HG03064 (cell line): ENCODE results near the gene HOXC9.

Experiments
- ATAC-seq: cut with Tn5 transposase; IDR thresholded peaks from one replicate; pipeline ENCODE4 v1.9.1; 2021; ENCODE audit warnings: low read depth; ENCODE audit not compliant: unreplicated experiment

HOXC9 gene

GRCh38 chr12:54024581-54025305 is 24.8 kb downstream of the HOXC9 start:
- ATAC-seq = no peak

- no peak for ATAC-seq
Measured at GRCh38 chr12:54025499-54026405, 25.8 kb downstream of the HOXC9 start.

- no peak for ATAC-seq
Measured at GRCh38 chr12:54026640-54027441, 26.9 kb downstream of the HOXC9 start.

DNA sequence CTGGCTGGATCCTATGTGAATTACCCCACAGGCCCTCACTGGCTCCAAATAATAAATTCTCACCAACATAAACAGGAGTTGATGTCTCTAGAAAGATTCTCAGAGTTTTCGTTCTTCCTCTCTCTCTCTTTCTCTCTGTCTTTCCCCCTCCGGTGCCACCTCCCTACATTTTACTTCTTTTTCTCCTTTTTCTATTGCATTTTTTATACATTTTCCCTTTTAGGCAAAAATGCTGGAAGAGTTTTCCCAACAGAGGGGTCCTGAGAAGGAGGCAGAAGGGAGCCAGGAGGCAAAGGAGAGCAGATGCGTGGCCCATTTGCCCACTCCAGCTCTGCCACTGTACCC is 27.5 kb downstream of the HOXC9 start:
- ATAC-seq = no peak

DNA sequence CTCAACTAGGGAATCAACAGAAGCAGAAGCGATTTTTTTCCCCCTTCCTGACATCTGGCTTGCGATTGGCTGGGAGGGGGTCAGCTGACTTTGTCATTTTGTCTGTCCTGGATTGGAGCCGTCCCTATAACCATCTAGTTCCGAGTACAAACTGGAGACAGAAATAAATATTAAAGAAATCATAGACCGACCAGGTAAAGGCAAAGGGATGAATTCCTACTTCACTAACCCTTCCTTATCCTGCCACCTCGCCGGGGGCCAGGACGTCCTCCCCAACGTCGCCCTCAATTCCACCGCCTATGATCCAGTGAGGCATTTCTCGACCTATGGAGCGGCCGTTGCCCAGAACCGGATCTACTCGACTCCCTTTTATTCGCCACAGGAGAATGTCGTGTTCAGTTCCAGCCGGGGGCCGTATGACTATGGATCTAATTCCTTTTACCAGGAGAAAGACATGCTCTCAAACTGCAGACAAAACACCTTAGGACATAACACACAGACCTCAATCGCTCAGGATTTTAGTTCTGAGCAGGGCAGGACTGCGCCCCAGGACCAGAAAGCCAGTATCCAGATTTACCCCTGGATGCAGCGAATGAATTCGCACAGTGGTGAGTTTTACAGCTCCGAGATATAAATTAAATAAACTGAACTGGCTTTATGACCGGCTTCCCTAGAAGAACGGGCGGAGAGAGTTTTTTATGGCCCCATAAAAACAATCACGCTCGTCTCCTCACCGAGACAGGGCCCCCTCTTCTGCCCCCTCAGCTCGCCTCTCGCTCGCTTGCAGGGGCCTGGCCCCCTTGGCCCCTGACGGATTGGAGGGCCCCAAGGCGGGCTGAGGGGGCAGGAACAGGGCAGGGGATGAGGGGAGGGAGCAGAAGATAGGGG is 28.6 kb downstream of the HOXC9 start, which contains the start of gene HOXC6:
TSS of gene HOXC6 (plus strand) at position 127 of the 888 bp plus-strand sequence. CDS start at position 209, 82 bp downstream.
- ATAC-seq = no peak

- no peak for ATAC-seq
Measured at GRCh38 chr12:54029529-54030441, 29.8 kb downstream of the HOXC9 start.

DNA sequence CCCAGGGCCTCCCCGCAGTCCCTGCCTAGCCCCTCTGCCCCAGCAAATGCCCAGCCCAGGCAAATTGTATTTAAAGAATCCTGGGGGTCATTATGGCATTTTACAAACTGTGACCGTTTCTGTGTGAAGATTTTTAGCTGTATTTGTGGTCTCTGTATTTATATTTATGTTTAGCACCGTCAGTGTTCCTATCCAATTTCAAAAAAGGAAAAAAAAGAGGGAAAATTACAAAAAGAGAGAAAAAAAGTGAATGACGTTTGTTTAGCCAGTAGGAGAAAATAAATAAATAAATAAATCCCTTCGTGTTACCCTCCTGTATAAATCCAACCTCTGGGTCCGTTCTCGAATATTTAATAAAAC is 30.5 kb downstream of the HOXC9 start:
- ATAC-seq = no peak

DNA sequence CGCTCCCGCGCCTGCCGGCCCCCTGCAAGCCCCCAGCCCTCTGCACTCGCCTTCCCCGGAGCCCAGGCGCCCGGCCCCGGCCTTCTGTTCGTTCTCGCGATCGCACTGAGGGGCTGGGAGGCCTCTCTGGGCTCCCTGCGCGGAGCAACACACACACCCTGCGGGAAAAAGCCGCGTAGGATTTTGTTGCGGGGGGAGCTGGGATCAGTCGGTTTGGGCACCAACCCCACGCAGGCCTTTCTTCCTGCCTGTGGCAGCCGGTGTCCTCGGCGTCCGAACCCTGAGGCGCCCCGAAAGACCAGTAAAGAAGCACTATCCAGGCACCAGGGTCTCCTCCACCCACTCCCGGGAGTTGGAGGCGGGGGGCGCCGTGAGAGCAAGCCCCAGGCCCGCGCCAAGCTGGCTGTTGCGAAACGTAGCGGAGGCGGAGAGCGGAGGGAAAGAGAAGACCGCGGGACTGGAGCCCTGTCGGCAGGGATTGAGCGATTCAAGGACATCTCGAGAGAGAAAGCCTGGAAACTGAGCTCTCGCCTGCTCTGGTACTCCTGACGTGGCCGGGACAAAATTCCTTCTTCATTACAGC is 31.0 kb downstream of the HOXC9 start:
- no peak for ATAC-seq

GRCh38 chr12:54031480-54031879 is 31.5 kb downstream of the HOXC9 start:
- no peak for ATAC-seq

- no peak for ATAC-seq
Measured at GRCh38 chr12:54032086-54032619, 32.2 kb downstream of the HOXC9 start.

DNA sequence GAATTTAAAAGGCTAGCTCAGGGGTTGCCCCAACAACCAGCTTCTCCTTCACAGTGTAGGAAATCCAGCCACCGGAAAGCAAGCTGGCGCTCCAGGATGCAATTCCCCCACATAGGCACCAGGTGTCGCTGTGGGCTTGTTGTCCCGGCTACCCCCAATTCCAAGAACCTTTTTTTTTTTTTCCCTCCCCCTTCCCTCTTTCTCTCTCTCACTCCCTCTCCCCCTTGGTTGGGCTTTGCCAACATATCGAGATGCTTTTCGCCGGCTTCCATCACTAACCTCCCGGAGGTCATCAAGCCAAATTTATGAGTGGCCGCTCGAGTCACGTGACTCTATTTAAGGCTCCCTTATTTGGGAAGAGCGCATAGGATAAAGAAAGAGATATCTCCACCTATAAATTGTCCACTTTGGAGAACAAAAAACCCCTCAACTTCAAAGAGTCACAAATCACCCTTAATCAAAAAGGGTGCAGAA is 32.7 kb downstream of the HOXC9 start, which contains the start of gene HOXC5:
TSS of gene HOXC5 (plus strand) at position 424 of the 474 bp plus-strand sequence. CDS start 73 bp downstream, outside the sequence.
- no peak for ATAC-seq

DNA sequence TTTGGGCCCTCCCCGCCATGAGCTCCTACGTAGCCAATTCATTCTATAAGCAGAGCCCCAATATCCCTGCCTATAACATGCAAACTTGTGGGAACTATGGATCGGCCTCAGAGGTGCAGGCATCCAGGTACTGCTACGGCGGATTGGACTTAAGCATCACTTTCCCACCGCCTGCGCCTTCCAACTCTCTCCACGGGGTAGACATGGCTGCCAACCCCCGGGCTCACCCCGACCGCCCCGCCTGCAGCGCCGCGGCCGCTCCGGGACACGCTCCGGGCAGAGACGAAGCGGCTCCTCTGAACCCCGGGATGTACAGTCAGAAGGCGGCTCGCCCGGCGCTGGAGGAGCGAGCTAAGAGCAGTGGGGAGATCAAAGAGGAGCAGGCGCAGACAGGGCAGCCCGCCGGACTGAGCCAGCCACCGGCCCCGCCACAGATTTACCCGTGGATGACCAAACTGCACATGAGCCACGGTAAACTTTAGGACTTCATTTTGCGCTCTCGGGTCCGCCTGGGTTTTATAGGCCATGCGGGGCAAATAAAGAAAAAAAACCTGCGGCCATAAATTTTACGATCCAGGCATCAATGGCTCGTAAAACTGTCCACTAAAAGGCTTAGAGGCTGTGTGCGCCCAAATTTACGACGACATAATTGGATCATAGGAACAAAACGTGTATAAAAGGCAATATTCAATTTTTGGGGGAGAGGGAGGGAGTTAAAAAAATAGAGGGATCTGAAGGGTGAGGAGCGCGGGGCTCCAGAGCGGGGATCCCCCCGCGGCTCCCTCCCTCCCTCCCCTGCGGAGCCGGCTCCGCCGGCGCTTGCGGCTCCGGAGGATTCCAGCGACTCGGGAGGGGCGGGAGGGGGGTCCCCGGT is 33.4 kb downstream of the HOXC9 start:
- ATAC-seq = no peak

DNA sequence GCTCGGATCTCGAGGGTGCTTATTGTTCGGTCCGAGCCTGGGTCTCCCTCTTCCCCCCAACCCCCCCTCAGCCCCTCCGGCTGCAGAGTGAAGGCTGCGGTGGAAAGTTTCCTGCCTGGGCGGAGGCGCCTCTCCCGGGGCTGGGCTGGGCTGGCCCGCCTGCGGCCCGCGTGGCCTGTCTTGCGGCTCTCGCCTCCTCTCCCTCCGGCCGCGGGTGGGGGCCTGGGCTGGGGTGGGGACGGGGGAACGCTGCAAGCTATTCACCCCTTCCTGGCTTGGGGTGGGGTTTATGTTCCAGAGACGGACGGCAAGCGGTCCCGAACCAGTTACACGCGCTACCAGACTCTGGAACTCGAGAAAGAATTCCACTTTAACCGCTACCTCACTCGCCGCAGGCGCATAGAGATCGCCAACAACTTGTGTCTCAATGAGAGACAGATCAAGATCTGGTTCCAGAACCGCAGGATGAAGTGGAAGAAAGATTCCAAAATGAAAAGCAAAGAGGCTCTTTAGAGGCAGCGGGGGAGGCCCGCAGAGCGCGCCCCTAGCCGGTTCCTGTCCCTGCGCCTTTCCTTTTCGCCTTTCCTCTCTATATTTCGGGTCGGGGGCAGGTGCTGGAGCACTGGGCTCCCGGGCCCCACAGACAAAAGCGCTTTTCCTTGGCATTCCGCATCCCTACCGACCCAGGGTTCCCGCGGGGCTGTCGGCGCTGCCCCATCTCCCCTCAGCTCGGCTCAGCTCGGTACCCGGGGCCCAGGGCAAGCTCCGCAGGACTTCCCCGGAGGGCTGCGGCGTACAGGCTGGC is 34.2 kb downstream of the HOXC9 start:
- ATAC-seq = no peak

DNA sequence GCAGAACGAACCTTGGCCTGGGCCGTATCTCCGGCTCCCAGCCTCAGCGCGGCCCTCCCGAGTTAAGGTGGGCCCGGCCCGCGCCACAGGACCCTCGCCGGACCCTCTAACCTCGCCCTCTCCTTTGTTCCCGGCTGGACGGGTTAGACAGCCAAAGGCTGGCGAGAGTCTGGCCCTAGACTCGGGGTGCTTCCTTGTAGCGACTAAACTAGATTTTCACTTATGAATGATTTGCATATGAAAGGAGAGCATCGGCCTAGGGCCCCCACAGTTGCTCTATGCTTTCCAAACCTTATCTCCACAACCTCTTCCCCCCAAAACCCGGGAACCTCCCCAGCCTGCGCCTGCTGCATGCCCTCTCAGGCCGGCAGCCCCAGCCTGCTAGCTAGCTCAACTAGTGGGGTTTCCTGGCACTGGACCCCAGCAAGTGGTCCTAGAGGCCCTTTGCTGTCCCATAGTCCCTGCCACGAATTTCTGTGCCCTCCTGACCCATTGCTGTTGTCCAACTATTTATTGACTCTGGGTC is 34.9 kb downstream of the HOXC9 start:
- ATAC-seq = no peak

DNA sequence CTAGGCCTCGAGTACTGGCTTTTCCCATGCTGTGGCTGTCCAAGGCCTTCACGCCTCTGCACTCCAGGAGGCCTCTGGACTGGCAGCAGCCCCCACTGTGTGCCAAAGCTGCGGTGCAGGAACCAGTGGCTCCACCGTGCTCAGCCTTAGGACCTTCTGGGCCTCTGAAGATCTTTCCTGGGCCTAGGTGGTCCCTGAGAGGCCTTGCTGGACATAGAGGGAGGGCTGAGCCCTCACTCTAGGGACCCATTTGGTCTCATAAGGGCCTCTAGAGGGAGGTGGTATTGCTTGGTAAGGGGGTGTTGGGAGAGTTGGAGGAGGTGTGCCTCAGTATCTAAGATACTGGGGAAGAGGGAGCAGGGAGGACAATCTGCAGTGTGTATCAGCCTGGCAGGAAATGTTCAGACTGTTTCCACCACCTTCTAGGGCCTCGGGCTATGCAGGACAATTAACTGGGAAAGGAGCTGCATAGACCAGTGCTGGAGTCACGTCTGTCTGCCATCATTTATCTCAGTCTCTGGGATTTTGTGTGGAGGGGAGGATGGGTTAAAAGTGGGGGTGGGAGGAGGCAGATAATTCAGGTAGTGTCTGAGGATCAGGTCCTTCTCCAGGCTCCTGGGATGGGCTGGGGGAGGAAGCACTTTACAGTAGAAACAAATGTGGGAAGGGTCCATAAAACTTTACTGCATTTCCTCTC is 35.8 kb downstream of the HOXC9 start:
- no peak for ATAC-seq
